ENCODE results near the gene PIGZ.

Gene PIGZ

GRCh38 chr3:197001106-197001971, 32.7 kb upstream of the PIGZ start:
- no peak for DNase-seq

GRCh38 chr3:197000211-197000610, 31.6 kb upstream of the PIGZ start:
- peak; percentile 49 to 70 for DNase-seq

DNA sequence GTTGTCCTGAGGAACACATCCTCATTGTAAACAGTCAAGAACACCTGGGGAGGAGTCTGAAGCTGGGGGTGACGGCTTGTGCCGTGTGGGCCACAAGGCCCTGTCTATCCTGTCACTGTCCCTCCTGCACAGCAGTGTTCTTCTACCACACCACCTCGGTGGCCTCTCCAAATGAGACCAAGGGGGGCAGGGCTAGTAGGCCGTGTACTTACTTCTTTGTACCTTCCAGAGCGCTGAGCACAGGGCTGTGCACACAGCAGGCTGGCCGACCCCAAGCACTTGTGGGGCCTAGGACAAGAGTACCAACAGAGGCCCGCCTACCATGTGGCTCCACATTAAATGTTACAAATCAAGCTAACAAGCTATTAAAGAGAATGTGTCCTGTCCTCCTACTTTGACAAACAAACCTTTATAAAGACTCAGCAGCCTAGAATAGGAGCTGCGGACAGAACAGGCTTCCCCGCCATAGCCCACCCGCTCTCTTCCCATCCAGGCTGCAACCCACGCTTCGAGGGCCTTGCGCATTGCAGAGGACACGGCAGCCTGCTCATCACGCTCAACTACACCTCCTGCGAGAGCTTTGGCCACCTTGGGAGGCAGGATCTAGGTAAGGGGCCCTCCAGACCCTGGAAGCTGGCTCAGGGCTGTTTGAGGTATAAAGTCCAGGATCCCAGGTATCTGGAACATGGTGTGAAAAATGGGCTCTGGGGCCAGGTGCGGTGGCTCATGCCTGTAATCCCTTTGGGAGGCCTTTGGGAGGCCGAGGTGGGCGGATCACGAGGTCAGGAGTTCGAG, 30.5 kb upstream of the PIGZ start:
- DNase-seq = no peak

DNA sequence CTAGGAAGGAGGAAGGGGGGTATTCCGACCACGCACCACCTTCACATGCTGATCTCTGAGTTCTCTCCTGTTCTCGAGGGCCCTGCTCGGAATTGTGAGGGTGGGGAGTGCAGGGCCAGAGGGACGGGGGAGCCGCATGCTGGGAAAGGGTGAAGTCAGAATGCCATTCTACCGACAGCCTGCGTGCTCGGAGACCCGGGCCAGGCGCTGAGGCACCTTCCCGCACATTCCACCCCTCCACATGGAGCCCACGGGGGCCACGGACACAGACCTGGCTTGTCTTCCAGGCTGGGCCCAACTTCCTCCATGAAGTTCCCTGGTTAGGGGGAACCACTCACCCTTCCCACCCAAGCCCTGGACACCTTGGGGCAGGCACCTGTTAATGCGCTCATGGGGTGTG, 28.7 kb upstream of the PIGZ start:
- DNase-seq = no peak

DNA sequence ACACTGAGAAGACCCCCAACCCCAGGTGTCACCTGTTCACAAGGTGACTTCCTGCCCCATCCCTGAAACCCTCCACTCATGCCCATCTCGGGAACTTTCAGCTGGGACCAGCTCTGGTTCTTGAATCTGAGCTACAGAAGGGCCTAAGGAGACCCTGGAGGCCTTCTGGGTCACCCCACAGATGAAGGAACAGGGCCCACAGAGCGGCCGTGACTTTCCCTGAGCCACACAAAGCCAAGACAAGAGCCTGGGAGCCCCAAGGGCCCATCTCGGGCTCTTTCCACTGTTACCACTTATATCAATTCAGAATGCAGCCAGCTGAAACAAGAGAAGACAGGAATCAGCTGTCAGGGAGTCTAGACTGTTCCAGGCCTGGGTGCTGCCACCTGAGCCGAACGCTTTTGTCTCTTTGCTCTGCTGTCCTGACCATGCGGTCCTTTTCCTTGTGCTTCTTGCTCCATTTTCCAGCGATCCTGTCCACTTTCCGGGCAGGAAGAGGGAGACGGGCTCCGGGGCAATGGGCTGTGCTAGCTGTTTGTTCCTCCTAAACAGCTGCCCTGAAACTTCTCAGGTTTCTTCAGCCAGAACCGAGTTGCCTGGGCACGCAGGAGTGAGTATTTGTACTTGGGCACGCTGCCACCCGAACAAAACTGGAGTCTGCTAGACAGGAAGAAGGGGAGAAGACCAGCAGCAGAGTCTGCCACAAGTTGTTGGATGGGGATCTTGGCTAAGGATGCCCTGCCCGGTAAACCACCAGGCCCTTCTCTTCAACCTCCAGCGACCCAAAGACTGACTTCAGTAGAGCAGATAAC, 28.0 kb upstream of the PIGZ start:
- no peak for DNase-seq

DNA sequence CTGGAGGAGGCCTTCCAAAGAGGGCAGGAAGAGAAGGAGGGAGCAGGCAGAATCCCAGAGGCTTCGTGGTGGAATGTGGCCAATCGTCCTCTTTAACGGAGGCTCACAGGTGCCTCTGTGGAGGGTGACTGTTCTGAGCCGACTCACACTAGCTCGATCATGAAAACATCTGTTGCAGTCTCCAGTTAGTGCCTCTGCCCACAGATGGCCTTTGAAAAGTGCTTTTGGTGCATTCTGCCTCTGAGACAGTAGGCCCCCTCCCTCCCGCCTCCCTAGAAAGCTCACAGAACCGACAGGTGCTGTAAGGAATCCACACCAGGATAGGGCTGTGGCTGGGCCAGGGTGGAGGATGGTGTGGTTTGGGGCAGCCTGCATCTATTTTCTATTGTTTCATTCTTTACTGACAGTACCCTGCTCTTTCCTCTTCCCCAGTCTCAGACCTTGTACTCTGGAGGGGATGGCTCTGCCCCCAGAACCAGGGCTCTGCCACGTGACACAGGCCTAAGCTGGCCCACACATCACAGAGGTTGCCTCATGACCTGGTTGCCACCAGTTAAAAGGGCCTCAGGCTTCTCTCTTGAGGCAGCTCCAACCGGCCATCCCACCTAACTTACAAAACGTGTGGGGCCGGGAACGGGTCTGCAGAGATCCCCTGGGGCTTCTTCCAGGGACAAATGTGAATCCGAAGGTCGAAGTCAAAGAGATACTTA, 27.2 kb upstream of the PIGZ start:
- no peak for DNase-seq

GRCh38 chr3:196995027-196995426, 26.4 kb upstream of the PIGZ start:
- DNase-seq = no peak

DNA sequence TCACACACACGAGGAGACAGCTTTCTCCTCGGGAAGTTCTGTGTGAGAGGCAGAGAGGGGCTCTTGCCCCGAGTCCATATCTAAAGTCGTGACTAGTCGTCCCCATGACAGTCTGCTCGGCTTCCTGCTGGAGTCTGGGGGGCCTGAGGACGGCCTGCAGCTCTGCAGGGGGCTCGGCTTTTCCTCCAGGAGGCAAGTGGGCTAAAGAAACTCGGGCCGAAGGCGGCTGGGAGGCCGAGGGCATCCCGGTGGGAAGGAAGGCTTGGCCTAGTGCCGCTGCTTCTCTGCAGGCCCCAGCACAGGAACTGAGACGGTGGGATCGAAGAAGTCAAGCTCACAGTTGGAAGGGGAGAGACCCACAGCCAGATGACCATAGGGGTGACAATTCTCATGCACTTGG, 25.4 kb upstream of the PIGZ start:
- DNase-seq = no peak

- DNase-seq = no peak
Measured at GRCh38 chr3:196992461-196993065, 23.9 kb upstream of the PIGZ start.

DNA sequence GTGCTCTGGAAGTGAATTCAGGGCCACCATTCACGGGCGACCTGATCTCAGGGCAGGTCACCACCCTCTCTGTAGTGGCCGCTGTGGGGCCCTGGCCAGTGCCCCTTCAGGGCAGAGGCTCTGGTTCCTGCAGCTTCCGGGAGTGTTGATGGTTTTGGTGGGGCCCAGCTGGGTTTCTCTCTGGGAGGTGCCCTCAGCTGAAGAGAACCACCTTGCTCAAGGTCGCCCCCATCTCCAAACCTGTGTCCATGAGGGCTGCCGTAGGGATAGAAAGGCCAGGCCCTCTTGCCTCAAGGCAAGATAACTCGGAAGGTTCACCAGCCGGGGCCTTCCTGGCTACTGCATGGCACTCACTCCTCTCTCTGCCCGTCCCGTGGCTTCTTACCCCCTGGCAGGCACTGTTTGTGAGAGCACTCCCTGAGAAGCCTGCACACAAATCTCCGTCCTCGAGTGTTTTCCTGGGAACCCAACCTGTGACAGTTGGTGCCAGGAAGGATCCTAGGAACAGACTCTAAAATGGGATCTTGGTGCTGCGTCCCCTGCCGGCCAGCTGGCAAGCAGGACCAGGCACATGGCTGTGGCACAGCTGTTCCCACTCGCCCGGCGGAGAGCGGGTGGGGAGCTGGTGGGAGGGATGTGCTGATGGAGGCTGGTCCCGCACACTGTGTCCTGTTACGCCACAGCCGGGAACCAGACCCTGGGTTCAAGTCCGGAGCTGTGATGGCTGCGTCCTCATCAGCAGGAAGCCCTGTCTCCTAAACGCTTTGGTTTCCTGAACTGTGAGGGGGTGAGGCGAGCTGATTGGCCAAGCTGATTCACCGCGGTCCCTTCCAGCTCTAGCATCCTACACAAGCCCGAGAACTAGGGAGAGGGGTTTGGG, 23.2 kb upstream of the PIGZ start:
- no peak for DNase-seq

DNA sequence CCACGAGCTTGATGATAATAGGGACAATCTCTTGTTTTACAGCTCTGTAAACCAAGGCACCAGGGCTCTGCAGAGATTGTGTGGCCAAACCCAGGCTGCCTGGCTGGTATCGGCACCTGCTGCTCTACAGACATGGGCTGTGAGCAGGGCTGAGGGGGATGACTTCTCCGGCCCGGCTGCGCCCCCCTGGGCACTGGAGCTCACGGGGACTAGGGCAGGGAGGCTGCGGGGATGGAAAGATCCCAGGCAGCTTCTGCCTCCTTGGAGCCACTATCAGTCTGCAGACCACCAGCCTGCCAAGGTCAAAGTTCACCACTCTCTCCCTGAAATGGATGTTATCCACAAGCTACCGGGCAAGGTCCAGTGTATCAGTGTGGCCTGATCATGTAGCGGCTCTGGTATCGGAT, 22.0 kb upstream of the PIGZ start:
- DNase-seq = no peak

DNA sequence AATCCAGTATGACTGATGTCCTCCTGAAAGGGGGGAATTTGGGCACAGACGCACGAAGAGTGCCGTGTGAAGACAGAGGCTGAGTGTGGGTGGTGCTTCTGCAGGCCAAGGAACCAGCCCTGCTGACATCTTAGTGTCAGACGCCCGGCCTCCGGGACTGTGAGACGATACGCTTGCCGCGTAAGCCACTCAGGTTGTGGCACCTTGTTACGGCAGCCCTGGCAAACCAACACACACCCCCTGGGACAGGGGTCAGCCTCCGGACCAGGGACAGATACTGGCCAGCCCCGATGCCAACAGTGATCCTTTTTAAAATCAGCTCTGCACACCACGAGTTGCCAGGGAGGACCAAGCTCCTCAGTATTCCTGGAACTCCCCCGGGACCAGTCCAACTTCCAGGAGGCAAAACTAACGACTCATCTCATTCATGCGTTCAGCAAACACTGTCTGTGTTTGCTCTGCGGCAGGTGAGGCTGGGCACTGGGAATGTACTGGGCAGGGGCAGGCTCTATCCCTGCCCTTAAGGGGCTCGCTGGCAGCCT, 21.2 kb upstream of the PIGZ start:
- DNase-seq = no peak

DNA sequence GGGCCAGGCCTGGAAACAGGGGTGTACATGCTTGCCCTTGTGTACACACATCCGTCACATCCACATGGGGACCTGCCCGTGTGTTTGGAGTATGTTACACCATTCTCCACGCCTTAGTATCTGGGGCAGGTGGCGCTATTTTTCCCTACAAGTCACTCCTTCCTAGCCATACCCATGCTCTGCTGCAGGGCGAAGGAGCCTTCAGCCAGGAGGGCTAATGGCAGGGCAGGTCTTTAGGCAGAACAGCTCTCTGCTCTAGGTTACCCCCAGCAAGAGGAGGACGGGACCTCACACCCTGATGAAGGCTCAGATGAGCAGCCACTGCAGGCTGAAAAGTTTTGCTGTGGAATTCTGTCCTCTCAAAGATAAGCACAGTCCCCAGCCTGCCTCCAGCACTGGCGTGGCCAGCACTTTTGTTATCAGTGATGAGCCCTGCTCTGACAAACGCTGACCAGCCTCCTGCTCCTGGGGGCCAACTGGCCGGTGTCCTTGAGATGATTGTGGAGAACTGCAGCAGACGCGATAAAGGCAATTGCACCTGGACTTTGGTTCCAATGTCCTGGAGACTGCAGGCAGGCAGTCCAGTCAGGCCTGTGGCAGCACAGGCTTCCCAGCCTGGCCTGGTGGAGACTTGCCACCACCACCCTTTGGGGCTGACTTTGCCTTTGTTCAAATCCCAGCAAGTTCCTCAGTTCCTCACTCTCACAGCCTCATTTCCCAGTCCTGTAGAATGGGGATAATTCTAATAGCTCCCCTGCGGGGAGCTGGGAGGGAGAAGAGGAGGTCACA, 19.8 kb upstream of the PIGZ start:
- no peak for DNase-seq

DNA sequence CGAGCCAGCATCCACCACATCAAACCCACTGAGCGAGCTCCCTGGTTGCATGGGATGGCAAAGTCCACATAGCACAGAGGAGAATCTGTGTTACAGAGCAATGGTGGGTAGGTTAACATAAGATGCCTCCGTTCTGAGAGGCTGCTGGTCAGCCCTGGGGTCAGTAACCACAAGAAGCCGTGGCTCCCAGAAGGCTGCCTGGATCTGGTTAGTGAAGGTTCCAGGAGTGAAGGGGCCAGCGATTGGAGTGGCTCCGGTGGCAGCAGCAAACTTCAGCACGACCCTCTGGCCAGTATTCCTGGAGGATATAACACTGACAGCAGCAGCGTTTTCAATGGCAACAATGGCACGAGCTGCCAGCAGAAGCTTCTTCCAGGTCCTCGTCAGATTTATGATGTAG, 18.4 kb upstream of the PIGZ start:
- no peak for DNase-seq

DNA sequence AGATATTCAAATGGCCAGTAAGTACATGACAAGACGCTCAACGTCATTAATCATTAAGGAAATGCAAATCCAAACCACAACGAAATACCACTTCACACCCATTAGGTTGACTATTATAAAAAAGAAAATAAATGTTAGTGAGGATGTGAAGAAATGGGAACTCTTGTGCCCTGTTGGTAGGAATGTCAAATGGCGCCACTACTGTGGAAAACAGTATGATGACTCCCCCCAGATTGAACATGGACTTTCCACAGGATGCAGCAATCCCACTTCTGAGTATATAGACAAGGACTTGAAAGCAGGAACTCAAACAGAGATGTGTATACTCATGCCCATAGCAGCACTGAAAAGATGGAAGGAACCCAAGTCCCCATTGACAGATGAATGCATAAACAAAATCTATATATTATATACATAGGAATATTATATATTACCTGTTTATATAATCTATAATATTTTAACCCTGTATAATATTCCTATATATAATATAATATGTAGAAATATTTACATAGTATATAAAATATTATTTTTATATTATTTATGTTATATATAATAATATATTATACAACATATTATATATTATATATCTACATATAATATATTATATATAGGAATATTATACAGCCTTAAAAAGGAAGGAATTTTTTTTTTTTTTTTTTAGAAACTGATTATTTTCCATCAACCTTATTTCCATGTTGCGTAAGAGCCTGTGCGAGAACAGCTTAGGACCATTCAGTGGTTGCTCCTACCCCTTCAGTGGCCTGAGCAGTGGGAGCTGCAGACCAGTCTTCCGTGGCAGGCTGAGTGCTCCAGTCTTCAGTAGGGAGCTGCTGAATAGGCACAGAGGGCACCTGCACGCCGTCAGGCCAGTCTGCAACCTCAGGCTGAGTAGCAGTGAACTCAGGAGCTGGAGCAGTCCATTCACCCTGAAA, 17.6 kb upstream of the PIGZ start:
- no peak for DNase-seq

DNA sequence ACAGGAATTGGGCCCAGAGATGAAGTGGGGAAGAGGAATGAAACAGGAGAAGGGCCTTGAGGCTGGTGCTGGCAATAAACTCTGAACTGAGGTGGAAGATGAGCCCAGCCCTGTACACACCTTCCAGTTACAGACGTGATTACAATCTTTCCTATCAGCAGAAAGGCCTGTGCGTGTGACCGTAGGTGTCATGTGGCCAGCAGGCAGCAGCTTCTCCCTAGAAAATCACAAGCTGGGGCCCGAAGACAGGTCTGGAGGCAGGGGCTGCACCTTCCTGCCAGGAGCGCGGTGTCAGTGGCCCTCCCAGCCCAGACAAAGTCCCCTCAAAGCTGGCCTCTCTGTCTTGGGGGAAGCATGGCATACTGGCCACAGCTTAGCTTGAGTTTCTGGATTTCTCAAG, 16.7 kb upstream of the PIGZ start:
- DNase-seq = no peak

DNA sequence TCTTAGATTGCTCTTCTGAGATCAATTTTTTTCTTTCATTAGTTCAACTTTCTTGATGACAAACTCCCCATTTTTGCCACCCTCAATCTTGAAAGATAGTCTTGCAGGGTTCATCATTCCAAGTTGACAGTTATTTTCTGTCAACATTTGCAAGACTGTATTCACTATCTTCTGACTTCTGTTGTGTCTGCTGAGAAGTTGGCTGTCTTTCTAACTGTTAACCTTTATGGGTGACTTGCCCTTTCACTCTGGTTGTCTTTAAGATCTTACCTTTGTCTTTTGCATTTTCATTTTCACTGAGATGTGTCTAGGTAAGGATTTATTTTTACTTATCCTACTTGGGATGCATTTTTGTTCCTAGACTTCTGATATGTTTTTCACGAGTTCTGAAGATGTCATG, 14.6 kb upstream of the PIGZ start:
- no peak for DNase-seq

DNA sequence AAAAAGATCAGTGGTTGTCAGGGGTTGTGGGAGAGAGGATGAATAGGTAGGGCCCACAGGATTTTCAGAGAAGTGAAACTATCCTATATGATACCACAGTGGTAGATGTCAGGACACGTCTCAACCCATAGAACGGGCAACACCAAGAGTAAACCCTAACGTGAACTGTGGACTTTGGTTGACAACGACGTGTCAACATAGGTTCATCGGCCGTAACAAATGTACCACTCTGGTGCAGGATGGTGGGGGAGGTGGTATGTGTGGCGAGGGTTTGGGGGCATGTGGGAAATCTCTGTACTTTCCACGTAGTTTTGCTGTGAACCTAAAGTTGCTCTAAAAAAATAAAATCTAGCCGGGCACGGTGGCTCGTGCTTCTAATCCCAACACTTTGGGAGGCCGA, 13.0 kb upstream of the PIGZ start:
- no peak for DNase-seq

- DNase-seq = no peak
Measured at GRCh38 chr3:196979545-196979944, 10.9 kb upstream of the PIGZ start.

All from inflammatory macrophage (primary cell).